Spleen (tissue), 11 donors: ENCODE data around the gene HIVEP3. TPM values are rescaled to one million over a fixed set of nuclear protein-coding genes. Genes with fewer than 3 reads are reported as not detected.
"Not testable (repeated sequence)": the region's sequence is repeated elsewhere in the genome, so short reads cannot be mapped to it uniquely, and the experiment has no call there.

Source experiments
- DNase-seq: peaks from one replicate; pipeline ENCODE4 v3.0.0-alpha.2; 2020
- H3K27ac ChIP-seq, 8 donors: fragments of 200-600 bp; sonication (generic) in 7 of 8; 1 replicate in 4 of 8; 2 replicates in 4 of 8; pipeline versions ENCODE4 v1.5.0 to v1.8.0; 2016 to 2021; ENCODE audit warnings: inconsistent platforms in 4 of 8, mild to moderate bottlenecking in 4 of 8, moderate library complexity in 1 of 8
- H3K27me3 ChIP-seq, 7 donors: fragments of 200-600 bp; sonication (generic) in 6 of 7; replicated peaks in 1 of 7; 1 replicate in 4 of 7; 2 replicates in 3 of 7; pipeline versions ENCODE4 v1.5.0 to v1.8.0; 2016 to 2021; ENCODE audit warnings: inconsistent platforms in 3 of 7, mild to moderate bottlenecking in 1 of 7
- H3K36me3 ChIP-seq, 6 donors: fragments of 200-600 bp; sonication (generic) in 5 of 6; 1 replicate in 4 of 6; 2 replicates in 2 of 6; pipeline versions ENCODE4 v1.5.0 to v1.8.0; 2016 to 2021; ENCODE audit warnings: inconsistent platforms in 2 of 6
- H3K4me1 ChIP-seq, 6 donors: fragments of 200-600 bp; sonication (generic) in 5 of 6; 1 replicate in 3 of 6; 2 replicates in 3 of 6; pipeline versions ENCODE4 v1.5.0 to v1.8.0; 2016 to 2021; ENCODE audit warnings: inconsistent platforms in 3 of 6
- H3K4me3 ChIP-seq, 8 donors: fragments of 200-600 bp; sonication (generic) in 7 of 8; 1 replicate in 4 of 8; 2 replicates in 4 of 8; pipeline versions ENCODE4 v1.5.0 to v1.8.0; 2016 to 2021; ENCODE audit warnings: inconsistent platforms in 4 of 8, mild to moderate bottlenecking in 4 of 8, moderate library complexity in 2 of 8
- H3K9me3 ChIP-seq, 8 donors: fragments of 200-600 bp; sonication (generic) in 7 of 8; 1 replicate in 4 of 8; 2 replicates in 4 of 8; pipeline versions ENCODE4 v1.5.0 to v1.8.0; 2016 to 2021; ENCODE audit warnings: inconsistent platforms in 4 of 8
- CTCF ChIP-seq, 11 experiments: fragments of 200-600 bp in 7 of 11; fragments of 450-650 bp in 4 of 11; sonication (generic) in 4 of 11; IDR thresholded peaks in 8 of 11; conservative IDR thresholded peaks in 3 of 11; 1 replicate in 7 of 11; 2 replicates in 4 of 11; pipeline versions ENCODE4 v1.4.0 to v1.8.0; 2016 to 2021; ENCODE audit warnings: antibody characterized with exemption in 11 of 11, inconsistent platforms in 4 of 11, mild to moderate bottlenecking in 1 of 11
- POLR2A ChIP-seq, 3 donors: fragments of 450-650 bp; IDR thresholded peaks; one replicate each; pipeline ENCODE4 v1.5.1; 2017; ENCODE audit warnings: antibody characterized with exemption in 3 of 3, mild to moderate bottlenecking in 1 of 3
- POLR2AphosphoS5 ChIP-seq, 3 donors: sonication (generic); formaldehyde crosslinking; IDR thresholded peaks; one replicate each; pipeline ENCODE4 v1.5.1; 2017; ENCODE audit warnings: antibody characterized with exemption in 3 of 3
- WGBS, 5 donors: extraction: QIAGEN DNeasy Blood & Tissue Kit in 3 of 5; methylation state at CpG; one replicate each; pipeline versions ENCODE4 v1.1.5 to v1.1.7; 2013 to 2018; 5-methylcytosine and 5-hydroxymethylcytosine counted together
- intact Hi-C: fragments of 100-400 bp; cut with DNase I; formaldehyde crosslinking; loops from one replicate; pipeline ENCODE4 v1.15.0; 2023; ENCODE audit warnings: low total_unique reads
- polyA plus RNA-seq, 3 donors: library from polyadenylated mRNA; stranded (reverse); fragments of 200-250 nt; gene quantifications; one replicate each; pipeline ENCODE4 v1.2.1, GENCODE V29; 2013
- total RNA-seq, 7 donors: library from RNA; depleted of rRNA in 3 of 7; stranded (reverse); fragments of >200 nt in 3 of 7; fragmentation: NEBNext Ultra II Directional in 4 of 7; extraction: Animal tissue kit (Norgen Biotek cat#: 25700) in 4 of 7; gene quantifications; one replicate each; pipeline versions ENCODE4 v1.1.0 to v1.2.1, GENCODE V29; 2016 to 2021
- donor health status: healthy with polysubstance abuse.
- donor health status: DM: no; HTN: no; CAD: no; lungs with moderate emphysema.
- donor health status: DM: no; HTN: no; CAD: no.
- donor health status: Bipolar disorder and iron deficiency.
- donor health status: healthy.
- donor health status: DM: no; HTN: no; CAD: no.
- donor health status: DM: yes; HTN: yes; CAD: no.

Gene HIVEP3
- total and polyA plus RNA-seq, 10 donors: 2.4 to 21.2 (median 8.2) TPM

- H3K36me3 ChIP-seq: no peaks in the 10 kb centered on the region
- DNase-seq: no peak
- peaks cover 0 to 11% (median 6%) of the 10 kb centered on the region in 8 donors for H3K9me3 ChIP-seq
- peaks cover 0 to 5% (median 0%) of the 10 kb centered on the region in 6 donors for H3K4me1 ChIP-seq
- intact Hi-C loops: no loop called here
- H3K4me3 ChIP-seq: no peak overlapping the region
- TF ChIP-seq POLR2AphosphoS5 (IDR thresholded peaks at IDR 0.05) (no peak), POLR2A (IDR thresholded peaks at IDR 0.05) (no peak), CTCF (IDR thresholded peaks at IDR 0.05 in 8 of 11, conservative IDR thresholded peaks at IDR 0.05 in 3 of 11) (no peak)
- no peaks in the 10 kb centered on the region for H3K27me3 ChIP-seq
- H3K27ac ChIP-seq: no peak overlapping the region
- 73 to 85% (median 81%) methylated on average over 2 of the region's 2 CpGs for WGBS, 5 donors
Observed at GRCh38 chr1:41952208-41952607, 33.5 kb upstream of the HIVEP3 start.

- H3K36me3 ChIP-seq, H3K4me3 ChIP-seq, H3K27me3 ChIP-seq, DNase-seq, H3K27ac ChIP-seq, intact Hi-C loops, H3K4me1 ChIP-seq: not testable (repeated sequence)
- H3K9me3 ChIP-seq: peaks cover 0 to 11% (median 6%) of the 10 kb centered on the region in 8 donors
- WGBS, 5 donors: 51 to 73% (median 65%) methylated on average over 3 of the region's 3 CpGs
Observed at GRCh38 chr1:41951492-41951891, 32.8 kb upstream of the HIVEP3 start.

GRCh38 chr1:41950820-41951219 lies 32.1 kb upstream of the HIVEP3 start:
- intact Hi-C loops: no loop called here
- H3K36me3 ChIP-seq: no peaks in the 10 kb centered on the region
- no peak for DNase-seq
- H3K4me1 ChIP-seq: peaks cover 0 to 5% (median 0%) of the 10 kb centered on the region in 6 donors
- WGBS, 5 donors: 34 to 64% (median 54%) methylated on average over 1 of the region's 1 CpG
- H3K9me3 ChIP-seq: peaks cover 0 to 11% (median 6%) of the 10 kb centered on the region in 8 donors
- TF ChIP-seq CTCF (IDR thresholded peaks at IDR 0.05 in 8 of 11, conservative IDR thresholded peaks at IDR 0.05 in 3 of 11) (no peak), POLR2A (IDR thresholded peaks at IDR 0.05) (no peak), POLR2AphosphoS5 (IDR thresholded peaks at IDR 0.05) (no peak)
- no peak overlapping the region for H3K27ac ChIP-seq
- no peaks in the 10 kb centered on the region for H3K27me3 ChIP-seq
- H3K4me3 ChIP-seq: no peak overlapping the region

- 83 to 95% (median 94%) methylated on average over 8 to 10 of the region's 10 CpGs for WGBS, 5 donors
- DNase-seq, H3K36me3 ChIP-seq, H3K27me3 ChIP-seq, H3K4me3 ChIP-seq, H3K4me1 ChIP-seq, intact Hi-C loops, H3K27ac ChIP-seq: not testable (repeated sequence)
- H3K9me3 ChIP-seq: peaks cover 0 to 28% (median 19%) of the 10 kb centered on the region in 8 donors
Observed at GRCh38 chr1:41945946-41946345, 27.2 kb upstream of the HIVEP3 start.

- no peak for DNase-seq
- Histone ChIP-seq H3K4me1 (no peaks in the 10 kb centered on the region), H3K27ac (no peak overlapping the region), H3K9me3 (peaks cover 0 to 17% (median 14%) of the 10 kb centered on the region in 8 donors), H3K4me3 (no peak overlapping the region), H3K27me3 (no peaks in the 10 kb centered on the region), H3K36me3 (no peaks in the 10 kb centered on the region)
- intact Hi-C loops: no loop called here
- TF ChIP-seq POLR2A (IDR thresholded peaks at IDR 0.05) (no peak), CTCF (IDR thresholded peaks at IDR 0.05 in 8 of 11, conservative IDR thresholded peaks at IDR 0.05 in 3 of 11) (no peak), POLR2AphosphoS5 (IDR thresholded peaks at IDR 0.05) (no peak)
- 90 to 100% (median 95%) methylated on average over 1 of the region's 1 CpG for WGBS, 5 donors
Observed at GRCh38 chr1:41943717-41944116, 25.0 kb upstream of the HIVEP3 start.
